Measurements from ENCODE around the gene CD84. TPM values are rescaled to one million over a fixed set of nuclear protein-coding genes. Genes with fewer than 3 reads are reported as not detected.
A peak's percentile ranks its signal among the peaks of the same experiment; 100 is the strongest.

The CD84 gene
- total and polyA plus RNA-seq, 2 donors (not counting 1 experiment from before 2014, with no cell fraction given) = 19.8 to 63.9 TPM

- Mint-ChIP-seq H3K9me3 (ENCODE audit: insufficient read depth) (peaks cover 7% of the 10 kb centered on the region), H3K4me3 (peak overlapping the region; percentile 99), H3K27me3 (no peaks in the 10 kb centered on the region), H3K27ac (peak overlapping the region; percentile 99), H3K4me1 (peaks cover 73% of the 10 kb centered on the region)
- peak; percentile 27 for DNase-seq
- ATAC-seq (ENCODE audit: low read depth) = peak; percentile 12
- no peak for TF ChIP-seq CTCF (IDR thresholded peaks at IDR 0.05)
- no peak for TF ChIP-seq EZH2 (IDR thresholded peaks at IDR 0.05; ENCODE audit: borderline replicate concordance, insufficient read depth, low read depth, low read length, poor library complexity, severe bottlenecking)
- H3K79me2 ChIP-seq (ENCODE audit: control insufficient read depth, insufficient read depth, low read length) = peaks cover 64% of the 10 kb centered on the region
- H3K36me3 ChIP-seq (replicated peaks in 1 of 2; ENCODE audit: control extremely low read depth in 1 of 2, control insufficient read depth in 1 of 2, extremely low read depth in 1 of 2, insufficient read depth in 2 of 2, low read length in 1 of 2) = peaks cover 0 to 16% of the 10 kb centered on the region in 2 experiments
- H3K4me1 ChIP-seq (ENCODE audit: control insufficient read depth in 2 of 2, insufficient read depth in 2 of 2, low read length in 2 of 2) = peaks cover 37 to 43% of the 10 kb centered on the region in 2 donors
- H3K9me3 ChIP-seq (ENCODE audit: control extremely low read depth in 1 of 3, control insufficient read depth in 2 of 3, insufficient read depth in 1 of 3, low read length in 2 of 3) = peaks cover 0 to 4% (median 0%) of the 10 kb centered on the region in 3 donors
- no peaks in the 10 kb centered on the region for H3K27me3 ChIP-seq (replicated peaks in 1 of 4; ENCODE audit: control extremely low read depth in 1 of 4, control insufficient read depth in 3 of 4, insufficient read depth in 4 of 4, low read length in 3 of 4)
- peak overlapping the region; percentile 94 for H3K9ac ChIP-seq (ENCODE audit: low read length)
- no peaks in the 10 kb centered on the region for H4K20me1 ChIP-seq (ENCODE audit: control insufficient read depth, insufficient read depth, low read length, poor library complexity, severe bottlenecking)
- intact Hi-C loops (cut with micrococcal nuclease) = loop anchor here (2.0 to 10.0 kb wide), 2 partner anchors 17 to 53 kb away; partner anchors contain the start of gene CD84
- H3K27ac ChIP-seq (ENCODE audit: low read length in 2 of 2) = peak overlapping the region; percentile 70 to 91
- H3K4me3 ChIP-seq (ENCODE audit: control extremely low read depth in 1 of 5, extremely low read depth in 1 of 5, insufficient read depth in 1 of 5, low read depth in 2 of 5, low read length in 4 of 5) = peak overlapping the region; percentile 55 to 96 (median 67)
- 0% methylated on average over 2 of the region's 3 CpGs for WGBS (ENCODE audit: insufficient coverage)
- ChIA-PET POLR2A (interaction anchor here (0.7 to 1.4 kb wide), 6 partner anchors 19 to 90 kb away, joined by 3 to 8 read pairs (median 4); no protein-coding TSS in a partner anchor), CTCF (interaction anchor here (0.6 to 3.4 kb wide), 14 partner anchors 12 to 93 kb away, joined by 3 to 20 read pairs (median 5); no protein-coding TSS in a partner anchor)
- H2AFZ ChIP-seq (ENCODE audit: insufficient read depth, low read depth, low read length, poor library complexity, severe bottlenecking) = peak overlapping the region; percentile 82
- peak overlapping the region; percentile 81 for H3K4me2 ChIP-seq (replicated peaks; ENCODE audit: low read depth, low read length, poor library complexity, severe bottlenecking)
Observed at GRCh38 chr1:160522136-160522535, 57.2 kb downstream of the CD84 start.

GRCh38 chr1:160521554-160521953 lies 57.7 kb downstream of the CD84 start:
- DNase-seq (no peak), ATAC-seq (ENCODE audit: low read depth) (no peak)
- Histone ChIP-seq H3K4me1 (ENCODE audit: control insufficient read depth in 2 of 2, insufficient read depth in 2 of 2, low read length in 2 of 2) (peaks cover 38 to 49% of the 10 kb centered on the region in 2 donors), H3K4me3 (ENCODE audit: control extremely low read depth in 1 of 5, extremely low read depth in 1 of 5, insufficient read depth in 1 of 5, low read depth in 2 of 5, low read length in 4 of 5) (peak overlapping the region; percentile 55 to 96 (median 67)), H3K79me2 (ENCODE audit: control insufficient read depth, insufficient read depth, low read length) (peaks cover 70% of the 10 kb centered on the region), H3K36me3 (replicated peaks in 1 of 2; ENCODE audit: control extremely low read depth in 1 of 2, control insufficient read depth in 1 of 2, extremely low read depth in 1 of 2, insufficient read depth in 2 of 2, low read length in 1 of 2) (peaks cover 0 to 16% of the 10 kb centered on the region in 2 experiments), H3K4me2 (replicated peaks; ENCODE audit: low read depth, low read length, poor library complexity, severe bottlenecking) (peak overlapping the region; percentile 81), H3K27ac (ENCODE audit: low read length in 2 of 2) (peak overlapping the region; percentile 70 to 91), H2AFZ (ENCODE audit: insufficient read depth, low read depth, low read length, poor library complexity, severe bottlenecking) (no peak overlapping the region), H3K9ac (ENCODE audit: low read length) (peak overlapping the region; percentile 94), H3K9me3 (ENCODE audit: control extremely low read depth in 1 of 3, control insufficient read depth in 2 of 3, insufficient read depth in 1 of 3, low read length in 2 of 3) (peaks cover 0 to 4% (median 0%) of the 10 kb centered on the region in 3 donors), H3K27me3 (replicated peaks in 1 of 4; ENCODE audit: control extremely low read depth in 1 of 4, control insufficient read depth in 3 of 4, insufficient read depth in 4 of 4, low read length in 3 of 4) (no peaks in the 10 kb centered on the region), H4K20me1 (ENCODE audit: control insufficient read depth, insufficient read depth, low read length, poor library complexity, severe bottlenecking) (no peaks in the 10 kb centered on the region)
- intact Hi-C loops (cut with micrococcal nuclease) = loop anchor here (2.0 to 10.0 kb wide), 2 partner anchors 33 to 53 kb away; partner anchors contain the start of gene CD84
- CTCF ChIA-PET = interaction anchor here (1.0 to 3.4 kb wide), 9 partner anchors 11 to 93 kb away, joined by 3 to 20 read pairs (median 8); no protein-coding TSS in a partner anchor
- TF ChIP-seq CTCF (IDR thresholded peaks at IDR 0.05) = no peak
- TF ChIP-seq EZH2 (IDR thresholded peaks at IDR 0.05; ENCODE audit: borderline replicate concordance, insufficient read depth, low read depth, low read length, poor library complexity, severe bottlenecking) = no peak
- Mint-ChIP-seq H3K9me3 (ENCODE audit: insufficient read depth) (peaks cover 7% of the 10 kb centered on the region), H3K27me3 (no peaks in the 10 kb centered on the region), H3K27ac (peak overlapping the region; percentile 99), H3K4me3 (peak overlapping the region; percentile 99), H3K4me1 (peaks cover 79% of the 10 kb centered on the region)
- 49% methylated on average over 2 of the region's 2 CpGs for WGBS (ENCODE audit: insufficient coverage)
- POLR2A ChIA-PET = interaction anchor here (1.1 to 1.2 kb wide), 2 partner anchors 33 to 72 kb away, joined by 3 to 7 read pairs; no protein-coding TSS in a partner anchor
